H9 (cell line): ENCODE measurements around the gene GATAD2B. TPM values are rescaled to one million over a fixed set of nuclear protein-coding genes. Genes with fewer than 3 reads are reported as not detected.
"Not testable (repeated sequence)": the region's sequence is repeated elsewhere in the genome, so short reads cannot be mapped to it uniquely, and the experiment has no call there.

Experiments used
- DNase-seq: peaks from one replicate; pipeline ENCODE4 v3.0.0-alpha.2; 2017
- H2AFZ ChIP-seq: one replicate; pipeline ENCODE4 v1.6.1; 2013; ENCODE audit warnings: mild to moderate bottlenecking, low read length, control low read depth, moderate library complexity
- H2AK5ac ChIP-seq: 2 replicates; pipeline ENCODE4 v1.6.1; 2013; ENCODE audit warnings: low read length, control low read depth, mixed read lengths; ENCODE audit not compliant: insufficient read length
- H2BK120ac ChIP-seq: one replicate; pipeline ENCODE4 v1.6.1; 2013; ENCODE audit warnings: low read depth, mild to moderate bottlenecking, low read length, control low read depth, inconsistent platforms; ENCODE audit not compliant: poor library complexity, severe bottlenecking
- H2BK12ac ChIP-seq: 2 replicates; pipeline ENCODE4 v1.6.1; 2013; ENCODE audit warnings: low read length, control low read depth, mixed read lengths, low read depth; ENCODE audit not compliant: insufficient read length
- H2BK15ac ChIP-seq: 2 replicates; pipeline ENCODE4 v1.6.1; 2013; ENCODE audit warnings: low read depth, low read length, control low read depth
- H2BK20ac ChIP-seq: one replicate; pipeline ENCODE4 v1.6.1; 2013; ENCODE audit warnings: low read depth, mild to moderate bottlenecking, low read length, control low read depth, inconsistent platforms; ENCODE audit not compliant: poor library complexity, severe bottlenecking
- H2BK5ac ChIP-seq: 2 replicates; pipeline ENCODE4 v1.6.1; 2013; ENCODE audit warnings: low read length, control low read depth, mixed read lengths; ENCODE audit not compliant: insufficient read length
- H3K14ac ChIP-seq: 2 replicates; pipeline ENCODE4 v1.6.1; 2013; ENCODE audit warnings: low read length, control low read depth; ENCODE audit not compliant: insufficient read depth
- H3K18ac ChIP-seq: 2 replicates; pipeline ENCODE4 v1.6.1; 2013; ENCODE audit warnings: low read depth, mild to moderate bottlenecking, mixed read lengths, low read length, control low read depth; ENCODE audit not compliant: insufficient read length
- H3K23ac ChIP-seq: 2 replicates; pipeline ENCODE4 v1.6.1; 2013; ENCODE audit warnings: low read length, control low read depth, mixed read lengths, low read depth; ENCODE audit not compliant: insufficient read length
- H3K23me2 ChIP-seq: 2 replicates; pipeline ENCODE4 v1.6.1; 2013; ENCODE audit warnings: low read depth, mild to moderate bottlenecking, mixed read lengths, low read length, control low read depth; ENCODE audit not compliant: insufficient read length, poor library complexity, severe bottlenecking
- H3K27ac ChIP-seq: 2 replicates; pipeline ENCODE4 v1.5.1; 2013; ENCODE audit warnings: low read length, control low read depth, mixed read lengths, low read depth; ENCODE audit not compliant: insufficient read length
- H3K27me3 ChIP-seq: 2 replicates; pipeline ENCODE4 v1.6.1; 2013; ENCODE audit warnings: low read length, control low read depth, inconsistent platforms; ENCODE audit not compliant: insufficient read depth
- H3K4ac ChIP-seq: 2 replicates; pipeline ENCODE4 v1.6.1; 2013; ENCODE audit warnings: low read depth, mild to moderate bottlenecking, control low read depth, inconsistent platforms, low read length, moderate library complexity
- H3K4me1 ChIP-seq: 2 replicates; pipeline ENCODE4 v1.6.1; 2013; ENCODE audit warnings: low read length, control low read depth, inconsistent platforms; ENCODE audit not compliant: insufficient read depth
- H3K4me2 ChIP-seq: 2 replicates; pipeline ENCODE4 v1.6.1; 2013; ENCODE audit warnings: low read length, control low read depth, mixed read lengths; ENCODE audit not compliant: insufficient read length, insufficient read depth
- H3K56ac ChIP-seq: 2 replicates; pipeline ENCODE4 v1.6.1; 2013; ENCODE audit warnings: low read depth, mild to moderate bottlenecking, mixed read lengths, low read length, control low read depth; ENCODE audit not compliant: insufficient read length
- H3K79me1 ChIP-seq: 2 replicates; pipeline ENCODE4 v1.6.1; 2013; ENCODE audit warnings: low read depth, mild to moderate bottlenecking, moderate library complexity, low read length, control low read depth, inconsistent platforms; ENCODE audit not compliant: insufficient read depth, poor library complexity, severe bottlenecking
- H3K79me2 ChIP-seq: 2 replicates; pipeline ENCODE4 v1.6.1; 2013; ENCODE audit warnings: low read length, control low read depth, inconsistent platforms; ENCODE audit not compliant: insufficient read depth
- H3K9ac ChIP-seq: 2 replicates; pipeline ENCODE4 v1.6.1; 2013; ENCODE audit warnings: low read length, control low read depth, mixed read lengths; ENCODE audit not compliant: insufficient read length; ENCODE audit errors: extremely low read depth
- H3K9me3 ChIP-seq: one replicate; pipeline ENCODE4 v1.6.1; 2013; ENCODE audit warnings: low read depth, low read length, inconsistent platforms; ENCODE audit not compliant: control insufficient read depth
- H3T11ph ChIP-seq: one replicate; pipeline ENCODE4 v1.6.1; 2013; ENCODE audit warnings: mild to moderate bottlenecking, low read length, control low read depth, inconsistent platforms
- H4K20me1 ChIP-seq: one replicate; pipeline ENCODE4 v1.6.1; 2013; ENCODE audit not compliant: control insufficient read depth, insufficient read length, insufficient read depth
- H4K5ac ChIP-seq: 2 replicates; pipeline ENCODE4 v1.6.1; 2013; ENCODE audit warnings: low read depth, mild to moderate bottlenecking, mixed read lengths, low read length, control low read depth; ENCODE audit not compliant: insufficient read length
- H4K8ac ChIP-seq: replicated peaks from 2 replicates; pipeline ENCODE4 v1.6.1; 2013; ENCODE audit warnings: low read length, control low read depth, mixed read lengths, low read depth; ENCODE audit not compliant: insufficient read length
- H4K91ac ChIP-seq: 2 replicates; pipeline ENCODE4 v1.6.1; 2013; ENCODE audit warnings: low read depth, mild to moderate bottlenecking, moderate library complexity, mixed read lengths, low read length, control low read depth; ENCODE audit not compliant: insufficient read length
- H3K27ac Mint-ChIP-seq, 3 experiments: 2 replicates in 2 of 3; 3 replicates in 1 of 3; pipeline ENCODE4 v1.8.0; 2020 to 2021; ENCODE audit warnings: mixed read lengths in 3 of 3, mild to moderate bottlenecking in 1 of 3, moderate library complexity in 1 of 3
- H3K27me3 Mint-ChIP-seq: 2 replicates; pipeline ENCODE4 v1.8.0; 2021; ENCODE audit warnings: low read depth, mild to moderate bottlenecking, moderate library complexity, mixed read lengths
- H3K36me3 Mint-ChIP-seq, 3 experiments: 2 replicates in 2 of 3; 3 replicates in 1 of 3; pipeline ENCODE4 v1.8.0; 2020 to 2021; ENCODE audit warnings: low read depth in 3 of 3, mixed read lengths in 3 of 3; ENCODE audit not compliant: insufficient read depth in 1 of 3
- H3K4me1 Mint-ChIP-seq, 2 experiments: 2 replicates each; pipeline ENCODE4 v1.8.0; 2020; ENCODE audit warnings: mixed read lengths in 2 of 2
- H3K4me3 Mint-ChIP-seq, 2 experiments: 2 replicates in 1 of 2; 3 replicates in 1 of 2; pipeline ENCODE4 v1.8.0; 2020 to 2021; ENCODE audit warnings: mild to moderate bottlenecking in 2 of 2, mixed read lengths in 2 of 2, moderate library complexity in 1 of 2
- H3K9me3 Mint-ChIP-seq, 2 experiments: 2 replicates in 1 of 2; 3 replicates in 1 of 2; pipeline ENCODE4 v1.8.0; 2020; ENCODE audit warnings: mild to moderate bottlenecking in 2 of 2, mixed read lengths in 2 of 2, moderate library complexity in 1 of 2
- WGBS: extraction: QIAGEN DNeasy Blood & Tissue Kit; methylation state at CpG from one replicate; pipeline ENCODE4 v1.1.7; 2013; ENCODE audit warnings: missing lambda C conversion rate, low lambda C conversion rate, mixed read lengths; ENCODE audit not compliant: insufficient read length; ENCODE audit errors: extremely low coverage; 5-methylcytosine and 5-hydroxymethylcytosine counted together
- total RNA-seq: library from RNA; stranded (reverse); gene quantifications from 2 replicates; pipeline ENCODE4 v1.2.1, GENCODE V29; 2021

GATAD2B gene
- total RNA-seq, 1 experiment from 2014 or later, result 44.1 TPM

- H3K79me1 ChIP-seq, H4K91ac ChIP-seq, H3K4me1 Mint-ChIP-seq, H2AFZ ChIP-seq, H3K4ac ChIP-seq, H3K9me3 Mint-ChIP-seq, H3K27me3 Mint-ChIP-seq, H3K18ac ChIP-seq, H3K36me3 Mint-ChIP-seq, H3K4me3 Mint-ChIP-seq, H3K56ac ChIP-seq, H3K27ac Mint-ChIP-seq, DNase-seq, H3K4me2 ChIP-seq, H3K9ac ChIP-seq, H2AK5ac ChIP-seq, H3K23ac ChIP-seq, H2BK20ac ChIP-seq, H4K5ac ChIP-seq, H3K27ac ChIP-seq, H3K9me3 ChIP-seq, H4K8ac ChIP-seq, H2BK5ac ChIP-seq, H3K23me2 ChIP-seq, H4K20me1 ChIP-seq, H2BK120ac ChIP-seq, H3K14ac ChIP-seq, H2BK15ac ChIP-seq, H3K79me2 ChIP-seq, H3K4me1 ChIP-seq, H3T11ph ChIP-seq, H2BK12ac ChIP-seq, H3K27me3 ChIP-seq: not testable (repeated sequence)
- no CpG with 5 or more reads among the region's 8 CpGs for WGBS
Measured at GRCh38 chr1:153833968-153834367, 88.8 kb downstream of the GATAD2B start.
